ENCODE data around the gene PTPRJ. TPM values are rescaled to one million over a fixed set of nuclear protein-coding genes. Genes with fewer than 3 reads are reported as not detected.

PTPRJ gene
- polyA plus RNA-seq, 1 donor from 2014 or later: 8.6 TPM

GRCh38 chr11:48207881-48208280 lies 227.5 kb downstream of the PTPRJ start:
- Histone ChIP-seq H3K9me3 (ENCODE audit: low read length) (no peaks in the 10 kb centered on the region), H3K36me3 (ENCODE audit: insufficient read depth, low read length) (no peaks in the 10 kb centered on the region), H3K4me3 (ENCODE audit: low read length) (no peak overlapping the region), H2AFZ (ENCODE audit: low read depth, low read length) (no peak overlapping the region), H3K27me3 (ENCODE audit: insufficient read depth, low read depth, low read length) (no peaks in the 10 kb centered on the region), H3K27ac (ENCODE audit: low read length) (no peak overlapping the region), H3K9me2 (ENCODE audit: insufficient read depth, low read length) (no peaks in the 10 kb centered on the region), H4K20me1 (ENCODE audit: insufficient read depth) (no peaks in the 10 kb centered on the region), H3K4me2 (ENCODE audit: low read length) (no peak overlapping the region), H3F3A (ENCODE audit: insufficient read depth, low read length, poor library complexity, severe bottlenecking) (no peaks in the 10 kb centered on the region), H3K9ac (ENCODE audit: low read length) (no peak overlapping the region), H3K79me2 (replicated peaks; ENCODE audit: insufficient read depth, low read length) (no peaks in the 10 kb centered on the region)
- no peak for TF ChIP-seq TAF1 (IDR thresholded peaks at IDR 0.05; ENCODE audit: low read depth)

DNA sequence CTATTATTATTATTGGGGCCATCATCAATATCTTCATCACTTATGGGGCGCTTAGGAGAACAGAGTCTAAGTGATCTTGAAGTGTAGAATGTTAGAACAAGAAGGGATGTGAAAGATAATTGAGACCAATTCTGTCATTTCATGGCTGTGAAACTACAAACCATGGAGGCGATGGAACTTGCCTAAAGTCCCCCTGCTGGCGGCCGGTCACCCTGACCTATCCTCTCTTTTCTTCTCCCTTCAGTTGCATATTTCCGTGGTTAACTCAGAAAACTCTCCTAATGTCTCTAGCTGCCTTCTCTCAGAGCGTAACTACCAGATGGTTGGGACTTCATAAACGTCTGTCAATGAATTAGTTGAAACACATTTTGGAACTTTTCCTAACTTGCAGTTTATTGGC lies 229.7 kb downstream of the PTPRJ start:
- Histone ChIP-seq H3K27ac (ENCODE audit: low read length) (no peak overlapping the region), H3K36me3 (ENCODE audit: insufficient read depth, low read length) (no peaks in the 10 kb centered on the region), H3K9ac (ENCODE audit: low read length) (no peak overlapping the region), H3K79me2 (replicated peaks; ENCODE audit: insufficient read depth, low read length) (no peaks in the 10 kb centered on the region), H3K9me2 (ENCODE audit: insufficient read depth, low read length) (no peaks in the 10 kb centered on the region), H3K27me3 (ENCODE audit: insufficient read depth, low read depth, low read length) (no peaks in the 10 kb centered on the region), H3F3A (ENCODE audit: insufficient read depth, low read length, poor library complexity, severe bottlenecking) (no peaks in the 10 kb centered on the region), H3K4me2 (ENCODE audit: low read length) (no peak overlapping the region), H3K4me3 (ENCODE audit: low read length) (no peak overlapping the region), H2AFZ (ENCODE audit: low read depth, low read length) (no peak overlapping the region), H3K9me3 (ENCODE audit: low read length) (no peaks in the 10 kb centered on the region), H4K20me1 (ENCODE audit: insufficient read depth) (no peaks in the 10 kb centered on the region)
- TF ChIP-seq RAD21 (conservative IDR thresholded peaks at IDR 0.05) (no peak), SMC3 (conservative IDR thresholded peaks at IDR 0.05; ENCODE audit: poor library complexity) (no peak), MXI1 (conservative IDR thresholded peaks at IDR 0.05; ENCODE audit: poor library complexity, severe bottlenecking) (no peak), TAF1 (IDR thresholded peaks at IDR 0.05; ENCODE audit: low read depth) (no peak), EP300 (conservative IDR thresholded peaks at IDR 0.05; ENCODE audit: poor library complexity, severe bottlenecking) (no peak), POLR2AphosphoS5 (IDR thresholded peaks at IDR 0.05) (no peak), EZH2 (IDR thresholded peaks at IDR 0.05; ENCODE audit: borderline replicate concordance, insufficient read depth, low read length, poor library complexity, severe bottlenecking) (no peak)
- TF ChIP-seq, protein P1, sequence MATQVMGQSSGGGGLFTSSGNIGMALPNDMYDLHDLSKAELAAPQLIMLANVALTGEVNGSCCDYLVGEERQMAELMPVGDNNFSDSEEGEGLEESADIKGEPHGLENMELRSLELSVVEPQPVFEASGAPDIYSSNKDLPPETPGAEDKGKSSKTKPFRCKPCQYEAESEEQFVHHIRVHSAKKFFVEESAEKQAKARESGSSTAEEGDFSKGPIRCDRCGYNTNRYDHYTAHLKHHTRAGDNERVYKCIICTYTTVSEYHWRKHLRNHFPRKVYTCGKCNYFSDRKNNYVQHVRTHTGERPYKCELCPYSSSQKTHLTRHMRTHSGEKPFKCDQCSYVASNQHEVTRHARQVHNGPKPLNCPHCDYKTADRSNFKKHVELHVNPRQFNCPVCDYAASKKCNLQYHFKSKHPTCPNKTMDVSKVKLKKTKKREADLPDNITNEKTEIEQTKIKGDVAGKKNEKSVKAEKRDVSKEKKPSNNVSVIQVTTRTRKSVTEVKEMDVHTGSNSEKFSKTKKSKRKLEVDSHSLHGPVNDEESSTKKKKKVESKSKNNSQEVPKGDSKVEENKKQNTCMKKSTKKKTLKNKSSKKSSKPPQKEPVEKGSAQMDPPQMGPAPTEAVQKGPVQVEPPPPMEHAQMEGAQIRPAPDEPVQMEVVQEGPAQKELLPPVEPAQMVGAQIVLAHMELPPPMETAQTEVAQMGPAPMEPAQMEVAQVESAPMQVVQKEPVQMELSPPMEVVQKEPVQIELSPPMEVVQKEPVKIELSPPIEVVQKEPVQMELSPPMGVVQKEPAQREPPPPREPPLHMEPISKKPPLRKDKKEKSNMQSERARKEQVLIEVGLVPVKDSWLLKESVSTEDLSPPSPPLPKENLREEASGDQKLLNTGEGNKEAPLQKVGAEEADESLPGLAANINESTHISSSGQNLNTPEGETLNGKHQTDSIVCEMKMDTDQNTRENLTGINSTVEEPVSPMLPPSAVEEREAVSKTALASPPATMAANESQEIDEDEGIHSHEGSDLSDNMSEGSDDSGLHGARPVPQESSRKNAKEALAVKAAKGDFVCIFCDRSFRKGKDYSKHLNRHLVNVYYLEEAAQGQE (IDR thresholded peaks at IDR 0.05; ENCODE audit: borderline replicate concordance): no peak
- TF ChIP-seq, protein P2, sequence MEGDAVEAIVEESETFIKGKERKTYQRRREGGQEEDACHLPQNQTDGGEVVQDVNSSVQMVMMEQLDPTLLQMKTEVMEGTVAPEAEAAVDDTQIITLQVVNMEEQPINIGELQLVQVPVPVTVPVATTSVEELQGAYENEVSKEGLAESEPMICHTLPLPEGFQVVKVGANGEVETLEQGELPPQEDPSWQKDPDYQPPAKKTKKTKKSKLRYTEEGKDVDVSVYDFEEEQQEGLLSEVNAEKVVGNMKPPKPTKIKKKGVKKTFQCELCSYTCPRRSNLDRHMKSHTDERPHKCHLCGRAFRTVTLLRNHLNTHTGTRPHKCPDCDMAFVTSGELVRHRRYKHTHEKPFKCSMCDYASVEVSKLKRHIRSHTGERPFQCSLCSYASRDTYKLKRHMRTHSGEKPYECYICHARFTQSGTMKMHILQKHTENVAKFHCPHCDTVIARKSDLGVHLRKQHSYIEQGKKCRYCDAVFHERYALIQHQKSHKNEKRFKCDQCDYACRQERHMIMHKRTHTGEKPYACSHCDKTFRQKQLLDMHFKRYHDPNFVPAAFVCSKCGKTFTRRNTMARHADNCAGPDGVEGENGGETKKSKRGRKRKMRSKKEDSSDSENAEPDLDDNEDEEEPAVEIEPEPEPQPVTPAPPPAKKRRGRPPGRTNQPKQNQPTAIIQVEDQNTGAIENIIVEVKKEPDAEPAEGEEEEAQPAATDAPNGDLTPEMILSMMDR (IDR thresholded peaks at IDR 0.05; ENCODE audit: poor library complexity, severe bottlenecking): no peak

GRCh38 chr11:48216510-48216909 lies 236.2 kb downstream of the PTPRJ start, which contains the start of gene OR4B1:
OR4B1 (plus strand) TSS chr11:48216810; CDS start chr11:48216810, 0 bp downstream.
- Histone ChIP-seq H3K79me2 (replicated peaks; ENCODE audit: insufficient read depth, low read length) (no peaks in the 10 kb centered on the region), H3K9me3 (ENCODE audit: low read length) (no peaks in the 10 kb centered on the region), H3F3A (ENCODE audit: insufficient read depth, low read length, poor library complexity, severe bottlenecking) (no peaks in the 10 kb centered on the region), H3K4me3 (ENCODE audit: low read length) (no peak within 1 kb of the TSS), H4K20me1 (ENCODE audit: insufficient read depth) (no peaks in the 10 kb centered on the region), H3K27ac (ENCODE audit: low read length) (no peak within 1 kb of the TSS), H3K9me2 (ENCODE audit: insufficient read depth, low read length) (no peaks in the 10 kb centered on the region), H3K36me3 (ENCODE audit: insufficient read depth, low read length) (no peaks in the 10 kb centered on the region), H3K9ac (ENCODE audit: low read length) (no peak within 1 kb of the TSS), H3K4me2 (ENCODE audit: low read length) (no peak within 1 kb of the TSS), H3K27me3 (ENCODE audit: insufficient read depth, low read depth, low read length) (no peaks in the 10 kb centered on the region), H2AFZ (ENCODE audit: low read depth, low read length) (no peak within 1 kb of the TSS)
- TF ChIP-seq MXI1 (conservative IDR thresholded peaks at IDR 0.05; ENCODE audit: poor library complexity, severe bottlenecking): no peak
- no peak for TF ChIP-seq EZH2 (IDR thresholded peaks at IDR 0.05; ENCODE audit: borderline replicate concordance, insufficient read depth, low read length, poor library complexity, severe bottlenecking)
- TF ChIP-seq SMC3 (conservative IDR thresholded peaks at IDR 0.05; ENCODE audit: poor library complexity): no peak
- TF ChIP-seq, protein P2 (IDR thresholded peaks at IDR 0.05; ENCODE audit: poor library complexity, severe bottlenecking): no peak
- no peak for TF ChIP-seq EP300 (conservative IDR thresholded peaks at IDR 0.05; ENCODE audit: poor library complexity, severe bottlenecking)
- TF ChIP-seq RAD21 (conservative IDR thresholded peaks at IDR 0.05): no peak
- TF ChIP-seq, protein P1 (IDR thresholded peaks at IDR 0.05; ENCODE audit: borderline replicate concordance): no peak
- TF ChIP-seq TAF1 (IDR thresholded peaks at IDR 0.05; ENCODE audit: low read depth): no peak
- TF ChIP-seq POLR2AphosphoS5 (IDR thresholded peaks at IDR 0.05): no peak
